CD4-positive, alpha-beta T cell treated with Interleukin-21 for 1 hour (primary cell): ENCODE measurements around the gene IFITM2.
A peak's percentile ranks its signal among the peaks of the same experiment; 100 is the strongest.

Source experiments
- DNase-seq: peaks from one replicate; pipeline ENCODE4 v3.0.0-alpha.2; 2020

Gene IFITM2

DNA sequence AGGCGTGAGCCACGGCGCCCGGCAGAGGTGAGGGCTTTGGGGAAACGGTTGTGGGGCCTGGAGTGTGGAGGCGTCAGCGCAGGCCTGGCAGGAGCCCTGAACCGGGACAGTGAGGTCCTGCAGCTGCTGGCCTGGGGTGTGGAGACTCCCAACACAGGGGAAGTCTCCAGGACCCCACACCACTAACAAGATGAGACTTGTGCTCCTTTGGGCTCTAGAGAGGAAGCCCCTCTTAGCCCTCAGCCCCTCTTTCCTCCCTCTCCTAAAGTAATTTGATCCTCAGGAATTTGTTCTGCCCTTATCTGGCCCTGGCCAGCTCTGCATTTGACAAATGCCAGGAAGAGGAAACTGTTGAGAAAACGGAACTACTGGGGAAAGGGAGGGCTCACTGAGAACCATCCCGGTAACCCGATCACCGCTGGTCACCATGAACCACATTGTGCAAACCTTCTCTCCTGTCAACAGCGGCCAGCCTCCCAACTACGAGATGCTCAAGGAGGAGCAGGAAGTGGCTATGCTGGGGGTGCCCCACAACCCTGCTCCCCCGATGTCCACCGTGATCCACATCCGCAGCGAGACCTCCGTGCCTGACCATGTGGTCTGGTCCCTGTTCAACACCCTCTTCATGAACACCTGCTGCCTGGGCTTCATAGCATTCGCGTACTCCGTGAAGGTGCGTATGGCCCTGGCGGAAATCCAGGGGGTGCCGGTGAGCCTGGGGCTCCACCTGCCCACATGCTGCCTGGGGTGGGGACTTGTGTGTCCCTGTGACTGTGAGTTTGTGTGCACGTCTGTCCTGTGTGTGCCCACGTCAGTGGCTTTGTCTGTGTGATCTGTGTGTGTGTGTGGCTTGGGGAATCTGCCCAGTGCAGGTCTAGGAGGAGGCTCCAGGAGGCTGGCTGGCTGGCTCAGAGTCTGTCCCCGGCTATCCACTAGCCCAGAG, at the start of gene IFITM2:
IFITM2 (plus strand) TSS at position 51 of the 943 bp plus-strand sequence; CDS start at position 428, 377 bp downstream.
- peak; percentile 70 for DNase-seq

DNA sequence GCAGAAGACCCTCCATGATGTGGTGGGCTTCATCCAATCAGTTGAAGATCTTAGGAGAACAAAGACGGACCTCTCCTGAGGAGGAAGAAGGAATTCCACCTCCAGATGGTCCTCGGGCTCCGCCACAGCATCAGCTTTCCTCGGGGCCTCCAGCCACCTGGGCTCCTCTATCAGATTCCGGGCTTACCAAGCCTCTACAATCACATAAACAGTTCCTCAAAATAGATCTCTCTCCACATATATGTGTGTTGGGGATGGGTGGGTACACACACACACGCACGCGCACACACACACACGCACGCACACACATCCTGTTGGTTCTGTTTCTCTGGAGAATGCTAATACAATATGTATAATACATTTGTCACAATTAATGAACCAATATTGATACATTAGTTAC, 48.2 kb upstream of the IFITM2 start:
- DNase-seq: no peak

DNA sequence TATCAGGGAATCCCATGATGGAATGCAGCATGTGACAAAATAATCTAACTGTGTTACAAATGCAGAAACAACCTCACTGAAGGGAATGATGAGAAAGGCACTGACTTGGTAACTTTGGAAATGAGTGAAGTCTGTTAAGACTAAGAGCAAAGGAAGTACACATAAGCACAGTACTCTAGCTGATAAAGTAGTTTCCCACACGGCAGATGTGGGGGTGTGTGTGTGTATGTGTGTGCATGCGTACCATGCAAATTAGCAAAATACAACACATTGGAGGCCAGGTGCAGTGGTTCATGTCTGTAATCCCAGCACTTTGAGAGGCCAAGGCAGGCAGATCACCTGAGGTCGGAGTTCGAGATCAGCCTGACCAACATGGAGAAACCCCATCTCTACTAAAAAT, 46.0 kb upstream of the IFITM2 start:
- no peak for DNase-seq

DNA sequence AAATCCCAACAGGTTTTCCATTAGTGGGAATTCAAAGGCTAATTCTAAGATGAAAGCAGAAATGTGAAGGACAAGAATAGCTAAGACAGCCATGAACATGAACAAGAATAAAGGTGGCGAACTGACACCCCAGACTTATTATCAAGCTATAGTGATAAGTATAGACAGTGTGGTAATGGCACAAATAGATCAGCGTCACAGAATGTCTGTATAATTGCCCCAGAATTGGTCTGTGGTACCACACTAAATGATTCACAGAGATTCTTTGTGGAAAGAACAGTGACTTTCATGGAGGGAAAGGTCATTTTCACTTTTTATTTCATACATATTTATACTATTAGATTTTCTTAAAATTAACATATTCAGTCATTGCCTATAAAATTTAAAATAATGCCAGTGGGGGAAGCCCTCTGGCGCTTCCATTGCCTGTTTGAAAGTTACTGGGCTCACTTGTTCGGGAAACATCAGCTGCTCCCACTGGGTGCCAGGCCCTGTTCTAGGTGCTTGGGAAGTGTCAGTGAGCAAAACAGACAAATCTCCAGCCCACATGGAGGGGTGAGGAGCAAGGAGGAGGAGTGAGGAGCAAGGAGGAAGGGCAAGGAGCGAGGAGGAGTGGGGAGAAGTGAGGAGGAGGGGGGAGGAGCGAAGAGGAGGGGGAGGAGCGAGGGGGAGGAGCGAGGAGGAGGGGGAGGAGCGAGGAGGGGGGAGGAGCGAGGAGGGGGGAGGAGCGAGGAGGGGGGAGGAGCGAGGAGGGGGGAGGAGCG, 40.8 kb upstream of the IFITM2 start:
- DNase-seq: peak; percentile 42

DNA sequence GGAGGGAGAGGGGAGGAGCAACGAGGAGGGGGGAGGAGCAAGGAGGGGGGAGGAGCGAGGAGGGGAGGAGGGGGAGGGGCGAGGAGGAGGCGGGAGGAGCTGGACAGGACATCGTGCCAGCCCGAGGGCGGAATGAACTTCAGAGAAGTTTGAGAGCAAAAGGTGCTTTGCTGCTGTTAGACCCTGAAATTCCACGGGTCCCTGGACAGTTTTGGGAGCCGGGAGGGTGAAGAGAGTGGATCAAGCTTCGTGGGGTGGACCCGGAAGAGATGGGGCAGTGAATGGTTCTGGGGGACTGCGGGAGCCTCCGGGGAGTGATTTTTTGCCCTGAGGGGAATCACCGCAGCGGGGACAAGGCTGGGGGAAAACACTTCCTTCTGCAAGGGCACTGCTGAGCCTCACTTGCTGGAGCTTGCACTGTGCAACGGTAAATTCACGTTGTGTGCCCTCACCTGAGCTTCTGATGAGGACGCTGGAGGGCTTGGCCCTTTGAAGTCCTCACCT, 40.1 kb upstream of the IFITM2 start:
- peak; percentile 61 for DNase-seq

DNA sequence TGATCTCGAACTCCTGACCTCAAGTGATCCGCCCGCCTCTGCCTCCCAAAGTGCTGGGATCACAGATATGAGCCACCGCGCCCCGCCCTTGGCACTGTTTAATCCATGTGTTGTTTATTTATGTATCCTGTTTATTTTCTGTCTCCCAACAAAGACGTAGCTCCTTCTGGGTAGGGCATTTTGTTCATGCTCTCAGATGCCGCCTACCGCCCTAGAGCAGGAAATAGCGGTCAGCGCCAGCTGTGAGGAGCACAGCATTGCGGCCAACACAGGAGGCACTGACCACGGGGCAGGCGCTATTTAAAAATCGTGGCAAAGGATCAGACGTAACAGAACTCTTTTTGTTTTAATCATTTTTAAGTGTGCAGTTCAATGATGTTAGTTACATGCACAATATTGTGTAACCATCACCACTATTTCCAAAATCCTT, 38.9 kb upstream of the IFITM2 start:
- peak; percentile 69 for DNase-seq

DNA sequence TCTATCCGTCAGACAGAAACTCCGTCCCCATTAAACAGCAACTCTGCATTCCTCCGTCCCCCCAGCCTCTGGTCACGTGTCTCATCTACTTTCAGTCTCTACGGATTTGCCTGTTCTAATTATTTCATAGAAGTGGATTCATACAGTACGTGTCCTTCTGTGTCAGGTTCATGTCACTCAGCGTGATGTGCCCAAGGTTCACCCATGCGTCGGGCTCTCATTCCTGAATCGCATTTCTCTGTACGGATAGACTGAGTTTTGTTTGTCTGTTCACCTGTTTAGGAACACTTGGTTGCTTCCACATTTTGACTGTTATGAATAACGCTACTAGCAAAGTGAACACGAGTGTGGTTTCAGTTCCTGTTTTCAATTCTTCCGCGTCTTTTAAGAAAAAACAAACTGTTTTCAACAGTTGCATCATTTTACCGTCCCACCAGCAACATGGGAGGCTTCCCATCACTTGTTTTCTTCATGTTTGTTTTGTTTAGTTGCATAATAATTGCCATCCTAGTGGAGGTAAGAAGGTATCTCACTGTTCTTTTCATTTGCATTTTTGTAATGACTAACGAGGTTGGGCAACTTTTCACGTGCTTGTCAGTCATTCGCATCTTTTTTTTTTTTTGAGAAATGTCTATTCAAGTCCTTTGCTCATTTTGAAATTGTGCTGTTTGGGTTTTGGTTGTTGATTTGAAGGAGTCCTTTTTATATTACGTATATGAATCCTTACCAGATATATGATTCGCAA, 38.3 kb upstream of the IFITM2 start:
- peak; percentile 82 for DNase-seq

DNA sequence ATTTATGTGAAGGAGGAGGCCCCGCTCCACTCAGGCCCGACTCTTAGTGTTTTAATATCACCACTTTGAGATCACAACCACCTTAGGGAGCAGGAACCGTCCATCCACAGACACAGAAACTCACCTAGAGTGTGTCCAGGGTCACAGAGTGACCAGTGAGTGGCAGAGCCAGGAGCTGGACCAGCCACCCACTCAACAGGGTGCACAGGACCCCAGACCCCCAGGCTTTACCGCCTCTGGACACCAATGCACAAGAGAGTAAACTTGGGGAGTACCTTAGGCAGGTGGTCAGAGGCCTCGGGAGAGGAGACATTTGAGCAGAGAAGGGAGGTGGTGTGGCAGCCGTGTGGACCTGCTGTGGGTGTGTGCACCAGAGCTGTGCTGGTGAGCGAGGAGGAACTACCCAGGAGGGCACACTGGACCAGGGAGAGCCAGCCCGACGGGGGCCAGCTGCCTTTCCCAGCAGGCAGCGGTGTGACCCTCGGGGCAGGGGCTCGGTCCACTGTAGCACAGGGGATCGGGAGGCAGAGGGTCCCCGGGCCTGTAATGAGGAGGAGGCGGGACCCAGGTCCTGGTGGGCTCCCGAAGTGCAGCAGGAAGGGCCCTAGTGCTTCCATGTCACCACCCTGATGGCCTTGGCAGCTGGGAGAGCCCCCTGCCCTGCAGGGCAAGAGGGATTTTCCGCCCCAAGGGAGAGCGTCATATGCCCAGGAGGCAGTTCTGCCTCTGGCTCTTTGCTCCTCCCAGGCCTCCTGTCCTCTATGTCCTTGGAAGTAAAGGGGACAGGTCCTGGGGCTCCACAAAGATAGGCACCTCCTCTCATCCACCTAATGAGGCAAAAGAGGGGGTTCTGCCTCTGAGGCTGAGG, 36.9 kb upstream of the IFITM2 start:
- DNase-seq: no peak

DNA sequence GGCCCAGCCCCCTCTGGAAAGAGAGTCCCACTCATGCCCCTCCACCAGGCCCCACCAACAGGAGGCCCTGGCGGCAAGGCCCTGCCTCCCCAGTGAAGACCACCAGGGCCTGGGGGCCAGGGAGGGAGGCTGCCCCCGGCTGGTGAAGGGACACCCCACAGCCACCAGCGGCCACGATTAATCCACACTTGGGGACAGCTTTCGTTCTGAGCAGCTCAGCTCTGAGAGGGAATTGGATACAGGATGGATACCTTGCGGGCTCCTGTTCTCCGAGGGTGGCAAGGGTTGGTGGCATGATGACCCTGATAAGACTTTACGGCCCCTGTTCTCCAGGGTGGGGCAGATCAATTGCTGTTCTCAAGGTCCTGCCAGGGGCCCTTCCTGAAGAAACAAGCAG, 36.3 kb upstream of the IFITM2 start:
- DNase-seq: no peak

DNA sequence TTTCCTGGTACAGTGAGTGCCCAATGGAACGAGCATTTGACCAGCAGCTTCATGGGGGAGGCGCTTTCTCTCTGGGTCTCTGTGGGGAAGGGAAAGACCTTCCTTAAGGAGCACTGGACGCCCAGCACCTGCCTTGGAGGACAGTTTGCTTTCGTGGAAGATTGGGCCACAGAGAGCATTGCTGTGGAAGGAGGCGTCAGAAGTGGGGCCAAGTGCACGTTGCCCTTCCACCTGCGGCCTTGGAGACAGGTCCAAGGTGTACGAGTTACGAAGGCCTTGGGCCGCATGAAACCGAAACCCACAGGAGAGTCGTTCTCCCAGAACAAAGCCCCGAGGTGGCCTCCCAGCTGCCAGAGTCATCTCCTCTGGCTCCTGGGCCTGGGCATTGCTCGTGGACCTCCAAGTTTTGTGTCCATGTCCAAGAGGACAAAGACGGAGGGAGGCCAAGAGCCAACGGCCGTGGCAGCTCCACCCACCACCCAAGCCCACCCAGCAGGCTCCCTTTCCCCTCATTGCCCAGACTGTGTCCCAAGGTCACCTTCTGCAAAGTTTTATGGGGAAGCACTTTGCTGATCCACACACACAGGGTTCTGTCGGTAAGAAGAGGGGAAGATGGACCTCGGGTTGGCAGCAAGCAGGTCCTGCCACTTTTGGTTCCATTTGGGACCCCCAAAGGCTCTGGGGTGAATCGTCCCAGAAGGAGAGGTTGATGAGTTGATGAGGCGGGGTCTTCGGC, 35.3 kb upstream of the IFITM2 start:
- no peak for DNase-seq

DNA sequence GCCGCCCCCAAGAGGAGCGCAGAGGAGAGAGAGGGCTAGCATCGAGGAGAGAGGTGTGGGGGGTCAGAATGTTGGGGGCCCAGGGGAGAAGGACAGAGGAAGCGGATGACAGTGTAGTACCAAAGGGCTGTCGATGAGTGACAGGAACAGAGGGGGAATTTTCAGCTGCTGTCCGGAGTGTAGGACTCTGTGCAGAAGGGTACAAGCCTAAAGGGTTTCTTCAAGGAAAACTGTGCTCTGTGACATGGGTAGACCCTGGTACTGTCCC, 34.8 kb upstream of the IFITM2 start:
- DNase-seq: no peak

DNA sequence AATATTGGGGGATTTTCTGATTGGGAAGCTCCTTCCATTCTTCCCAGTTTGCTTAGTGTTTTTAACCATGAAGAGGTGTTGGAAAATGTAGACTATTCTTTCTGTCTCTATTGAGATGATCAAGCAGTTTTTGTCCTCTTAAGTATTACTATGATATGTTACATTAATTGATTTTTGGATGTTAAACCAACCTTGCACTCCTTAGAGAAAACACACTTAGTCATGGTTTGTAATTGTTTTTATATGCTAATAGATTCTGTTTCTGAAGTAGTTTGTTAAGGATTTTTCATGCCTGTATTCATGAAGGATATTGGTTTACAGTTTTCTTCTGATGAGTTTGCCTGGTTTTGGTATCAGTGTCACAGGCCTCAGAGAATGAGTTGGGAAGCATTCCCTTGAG, 31.4 kb upstream of the IFITM2 start:
- DNase-seq: no peak

DNA sequence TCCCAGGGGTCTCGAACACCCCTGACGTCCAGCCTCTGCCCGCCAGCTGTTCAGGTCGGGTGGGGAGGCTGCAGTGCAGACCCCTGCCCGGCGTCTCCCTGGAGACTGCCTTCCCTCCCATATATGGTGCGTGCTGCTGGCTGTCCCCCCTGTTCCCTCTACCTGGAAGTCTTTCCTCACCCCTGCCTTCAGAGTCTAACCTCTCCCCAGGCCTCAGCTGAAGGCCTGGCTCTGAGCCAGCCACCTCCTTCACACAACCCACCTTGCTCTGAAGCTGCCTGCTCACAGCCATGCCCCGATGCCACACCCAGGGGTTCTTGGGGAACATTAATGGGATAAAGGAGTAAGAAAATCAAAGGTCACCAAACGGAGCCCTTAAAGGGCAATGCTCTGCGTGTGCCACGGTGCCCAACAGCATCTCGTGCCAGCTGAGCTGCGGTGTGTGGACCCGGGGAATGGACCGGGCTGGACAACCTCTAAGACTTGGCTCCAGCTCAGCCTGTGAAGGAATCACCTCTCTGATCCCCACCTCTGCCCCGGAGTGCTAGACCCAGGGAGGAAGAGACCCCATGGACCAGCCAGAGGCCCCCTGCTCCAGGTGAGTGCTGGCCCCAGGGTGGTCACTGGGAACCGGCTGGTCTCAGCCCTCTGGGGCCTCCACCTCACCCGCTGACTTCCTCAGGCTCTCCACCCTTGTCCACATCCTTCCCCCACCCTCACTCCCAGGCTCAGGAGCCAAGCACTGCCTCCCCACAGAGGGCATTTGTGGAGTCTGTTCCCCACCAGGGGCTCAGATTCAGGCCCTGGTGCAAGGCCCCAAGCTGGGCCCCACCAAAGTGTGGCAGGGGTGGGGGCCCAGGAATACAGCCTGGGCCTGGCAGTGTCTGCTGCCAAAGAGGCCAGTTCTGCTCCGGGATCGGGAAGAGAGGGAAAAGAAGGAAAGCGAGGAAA, 29.3 kb upstream of the IFITM2 start, which contains the start of gene NLRP6:
NLRP6 (plus strand) TSS at position 407 of the 951 bp plus-strand sequence; CDS start at position 570, 163 bp downstream.
- DNase-seq: no peak

DNA sequence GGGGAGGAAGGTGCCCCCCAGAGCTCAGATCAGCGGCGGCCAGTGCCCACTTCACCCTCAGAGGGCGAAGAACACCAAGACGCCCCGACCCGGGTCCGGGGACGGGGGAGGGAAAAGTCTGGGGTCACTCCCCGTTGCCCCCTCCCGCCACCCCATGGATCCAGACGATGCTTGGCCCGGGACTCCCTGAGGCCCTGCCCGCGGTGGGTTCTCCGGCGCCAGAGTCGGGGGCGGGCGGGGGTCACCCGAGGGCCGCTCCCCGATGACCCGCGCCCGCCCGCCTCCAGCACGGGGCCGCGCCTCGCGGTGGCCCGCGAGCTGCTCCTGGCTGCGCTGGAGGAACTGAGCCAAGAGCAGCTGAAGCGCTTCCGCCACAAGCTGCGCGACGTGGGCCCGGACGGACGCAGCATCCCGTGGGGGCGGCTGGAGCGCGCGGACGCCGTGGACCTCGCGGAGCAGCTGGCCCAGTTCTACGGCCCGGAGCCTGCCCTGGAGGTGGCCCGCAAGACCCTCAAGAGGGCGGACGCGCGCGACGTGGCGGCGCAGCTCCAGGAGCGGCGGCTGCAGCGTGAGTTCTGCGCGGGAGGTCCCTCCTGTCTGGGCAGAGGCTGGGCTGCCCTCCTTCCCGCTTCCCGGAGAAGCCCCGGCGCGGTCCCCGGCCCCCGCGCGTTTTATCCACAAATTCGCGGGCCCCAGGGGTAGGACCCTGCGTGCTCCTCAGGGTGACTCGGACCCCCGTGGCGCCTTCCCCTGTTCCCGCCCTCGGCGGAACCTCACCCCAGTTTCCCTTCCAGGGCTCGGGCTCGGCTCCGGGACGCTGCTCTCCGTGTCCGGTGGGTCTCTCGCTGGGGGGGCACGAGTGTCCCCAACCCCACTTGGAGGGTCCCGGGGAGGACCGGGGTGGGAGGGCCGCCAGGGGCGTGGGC, 28.3 kb upstream of the IFITM2 start:
- DNase-seq: no peak

DNA sequence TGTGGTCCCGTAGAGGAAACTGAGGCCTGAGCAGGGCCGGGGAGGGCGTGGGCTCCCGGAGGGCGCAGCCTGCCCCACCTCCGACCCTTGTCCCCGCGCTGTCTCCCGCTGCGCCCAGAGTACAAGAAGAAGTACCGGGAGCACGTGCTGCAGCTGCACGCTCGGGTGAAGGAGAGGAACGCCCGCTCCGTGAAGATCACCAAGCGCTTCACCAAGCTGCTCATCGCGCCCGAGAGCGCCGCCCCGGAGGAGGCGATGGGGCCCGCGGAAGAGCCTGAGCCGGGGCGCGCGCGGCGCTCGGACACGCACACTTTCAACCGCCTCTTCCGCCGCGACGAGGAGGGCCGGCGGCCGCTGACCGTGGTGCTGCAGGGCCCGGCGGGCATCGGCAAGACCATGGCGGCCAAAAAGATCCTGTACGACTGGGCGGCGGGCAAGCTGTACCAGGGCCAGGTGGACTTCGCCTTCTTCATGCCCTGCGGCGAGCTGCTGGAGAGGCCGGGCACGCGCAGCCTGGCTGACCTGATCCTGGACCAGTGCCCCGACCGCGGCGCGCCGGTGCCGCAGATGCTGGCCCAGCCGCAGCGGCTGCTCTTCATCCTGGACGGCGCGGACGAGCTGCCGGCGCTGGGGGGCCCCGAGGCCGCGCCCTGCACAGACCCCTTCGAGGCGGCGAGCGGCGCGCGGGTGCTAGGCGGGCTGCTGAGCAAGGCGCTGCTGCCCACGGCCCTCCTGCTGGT, 27.5 kb upstream of the IFITM2 start:
- DNase-seq: peak; percentile 53

DNA sequence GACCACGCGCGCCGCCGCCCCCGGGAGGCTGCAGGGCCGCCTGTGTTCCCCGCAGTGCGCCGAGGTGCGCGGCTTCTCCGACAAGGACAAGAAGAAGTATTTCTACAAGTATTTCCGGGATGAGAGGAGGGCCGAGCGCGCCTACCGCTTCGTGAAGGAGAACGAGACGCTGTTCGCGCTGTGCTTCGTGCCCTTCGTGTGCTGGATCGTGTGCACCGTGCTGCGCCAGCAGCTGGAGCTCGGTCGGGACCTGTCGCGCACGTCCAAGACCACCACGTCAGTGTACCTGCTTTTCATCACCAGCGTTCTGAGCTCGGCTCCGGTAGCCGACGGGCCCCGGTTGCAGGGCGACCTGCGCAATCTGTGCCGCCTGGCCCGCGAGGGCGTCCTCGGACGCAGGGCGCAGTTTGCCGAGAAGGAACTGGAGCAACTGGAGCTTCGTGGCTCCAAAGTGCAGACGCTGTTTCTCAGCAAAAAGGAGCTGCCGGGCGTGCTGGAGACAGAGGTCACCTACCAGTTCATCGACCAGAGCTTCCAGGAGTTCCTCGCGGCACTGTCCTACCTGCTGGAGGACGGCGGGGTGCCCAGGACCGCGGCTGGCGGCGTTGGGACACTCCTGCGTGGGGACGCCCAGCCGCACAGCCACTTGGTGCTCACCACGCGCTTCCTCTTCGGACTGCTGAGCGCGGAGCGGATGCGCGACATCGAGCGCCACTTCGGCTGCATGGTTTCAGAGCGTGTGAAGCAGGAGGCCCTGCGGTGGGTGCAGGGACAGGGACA, 26.7 kb upstream of the IFITM2 start:
- peak; percentile 34 for DNase-seq

DNA sequence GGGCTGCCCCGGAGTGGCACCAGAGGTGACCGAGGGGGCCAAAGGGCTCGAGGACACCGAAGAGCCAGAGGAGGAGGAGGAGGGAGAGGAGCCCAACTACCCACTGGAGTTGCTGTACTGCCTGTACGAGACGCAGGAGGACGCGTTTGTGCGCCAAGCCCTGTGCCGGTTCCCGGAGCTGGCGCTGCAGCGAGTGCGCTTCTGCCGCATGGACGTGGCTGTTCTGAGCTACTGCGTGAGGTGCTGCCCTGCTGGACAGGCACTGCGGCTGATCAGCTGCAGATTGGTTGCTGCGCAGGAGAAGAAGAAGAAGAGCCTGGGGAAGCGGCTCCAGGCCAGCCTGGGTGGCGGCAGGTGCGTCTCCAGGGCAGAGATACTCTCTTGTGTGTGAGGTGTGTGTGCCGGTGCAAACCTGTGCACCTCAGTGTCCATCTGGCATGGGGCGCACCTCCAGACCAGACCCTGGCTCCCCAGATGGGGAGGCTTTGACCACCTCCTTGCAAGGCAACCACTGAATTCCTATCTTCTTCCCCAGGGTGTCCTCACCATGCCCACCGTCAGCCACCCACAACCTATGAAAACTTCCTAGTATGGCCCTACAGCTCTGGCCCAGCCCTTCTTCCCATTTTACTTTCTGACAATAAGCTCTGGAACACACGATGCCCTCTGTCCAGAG, 26.0 kb upstream of the IFITM2 start:
- no peak for DNase-seq
